SIG-M5 treated with dmso at 0.1 percent for 504 hours (cell line): ENCODE measurements around the gene NAA16.

Source experiments
- DNase-seq: peaks from one replicate; lab custom pipeline; 2025; ENCODE audit not compliant: unreplicated experiment; lab: John Stamatoyannopoulos, UW

NAA16 gene

DNA sequence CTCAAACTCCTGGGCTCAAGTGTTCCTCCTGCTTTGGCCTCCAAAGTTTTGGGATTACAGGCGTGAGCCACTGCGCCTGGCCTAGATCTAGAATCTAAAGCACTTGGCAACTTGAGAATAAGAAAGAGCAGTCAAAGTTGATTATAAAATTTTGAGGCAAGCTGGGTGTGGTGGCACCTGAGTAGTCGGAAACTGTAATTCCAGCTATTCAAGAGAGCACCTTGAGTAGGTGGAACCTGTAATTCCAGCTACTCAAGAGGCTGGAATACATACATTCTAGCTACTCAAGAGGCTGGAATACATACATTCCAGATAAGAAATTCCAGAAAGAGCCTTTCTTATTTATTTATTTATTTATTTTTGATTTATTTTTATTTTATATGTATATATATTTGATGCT lies 8.3 kb upstream of the NAA16 start:
- peak; percentile 22 for DNase-seq

DNA sequence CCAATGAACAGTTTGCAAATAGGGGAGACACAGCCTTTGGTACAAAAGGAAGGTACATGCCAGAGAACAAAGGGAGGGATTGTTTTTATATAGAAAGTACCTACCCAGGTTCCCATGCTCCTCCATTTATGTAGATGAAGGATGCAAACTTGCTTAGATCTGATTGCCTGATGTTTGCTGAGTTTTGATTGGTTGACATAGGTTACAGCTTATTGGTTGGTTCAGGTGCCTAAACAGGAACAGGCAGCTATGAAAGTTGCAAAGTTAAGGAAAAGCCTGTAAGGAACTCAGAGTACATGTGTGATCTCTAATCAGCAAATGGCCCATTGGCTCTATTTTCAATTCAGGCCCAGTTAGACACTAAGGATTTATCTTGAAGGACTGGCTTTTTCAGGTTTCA lies 6.5 kb upstream of the NAA16 start:
- DNase-seq, result no peak

DNA sequence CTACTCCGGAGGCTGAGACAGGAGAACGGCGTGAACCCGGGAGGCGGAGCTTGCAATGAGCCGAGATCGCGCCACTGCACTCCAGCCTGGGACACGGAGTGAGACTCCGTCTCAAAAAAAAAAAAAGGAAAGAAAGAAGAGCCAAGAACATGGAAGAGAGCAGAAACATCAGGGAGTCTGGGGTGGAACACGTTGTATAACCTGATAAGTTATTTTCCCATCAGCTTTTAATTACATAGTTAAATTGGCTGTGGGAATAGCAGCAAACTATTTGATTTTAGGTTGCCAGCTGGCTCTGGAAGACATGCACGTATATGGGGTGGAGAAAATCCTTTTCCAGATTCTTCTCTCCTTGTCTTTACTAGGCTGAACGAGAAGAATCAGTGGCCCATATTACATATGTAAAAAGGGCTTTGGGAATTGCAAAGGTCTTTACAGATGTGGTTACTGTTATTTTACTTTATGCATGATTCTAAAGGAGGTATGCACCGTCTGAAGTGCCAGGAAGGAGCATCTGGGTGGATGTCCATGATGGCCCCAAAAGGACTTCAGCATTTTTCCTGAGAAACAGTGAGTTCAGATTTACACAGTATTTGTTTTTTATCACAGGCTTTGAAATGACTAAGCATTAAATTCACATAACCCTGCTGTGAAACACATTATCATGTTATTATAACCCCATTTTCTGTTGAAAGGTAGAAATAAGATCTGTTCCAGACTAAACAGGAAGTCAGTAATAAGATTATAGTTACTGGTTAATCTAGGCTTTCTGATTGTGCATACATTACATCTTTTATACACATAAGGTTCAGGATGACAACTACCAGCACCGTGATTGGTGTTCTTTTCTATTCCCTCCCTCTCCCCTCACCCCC lies 4.6 kb upstream of the NAA16 start:
- DNase-seq, result no peak

DNA sequence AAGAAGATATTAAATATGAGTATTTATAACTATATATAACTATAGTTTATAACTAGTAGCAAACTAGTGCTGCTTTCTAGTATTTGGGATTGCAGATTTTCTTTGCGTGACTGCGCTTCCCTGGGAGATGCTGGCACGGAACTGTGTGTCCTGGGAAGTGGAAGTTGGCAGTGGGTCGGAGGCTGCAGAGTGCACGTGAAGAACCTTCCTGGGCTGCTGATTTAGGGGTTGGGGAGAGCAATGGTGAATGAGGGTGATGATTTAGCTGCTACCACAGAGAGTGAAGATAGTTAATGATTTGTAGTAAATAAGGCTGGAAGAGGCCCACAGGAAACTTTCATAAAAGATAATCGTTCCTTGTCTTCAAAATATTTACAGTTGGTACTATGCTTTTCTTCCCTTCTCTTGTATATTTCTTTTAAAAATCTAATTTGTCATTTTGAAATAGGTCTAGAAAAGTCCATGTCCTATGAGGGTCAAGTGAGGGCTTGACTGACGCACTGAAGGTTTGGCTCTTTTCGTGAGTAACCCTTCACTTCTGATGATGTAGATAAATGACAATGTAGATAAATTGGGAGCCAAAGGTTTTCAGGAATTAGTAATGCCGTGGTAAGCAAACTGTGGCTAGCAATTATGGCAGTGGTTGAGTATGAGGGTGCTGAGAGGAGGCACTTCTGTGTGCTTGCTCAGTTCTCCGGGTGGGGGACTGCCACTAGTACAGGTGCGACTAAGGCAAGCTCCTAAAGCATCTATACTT lies 3.0 kb upstream of the NAA16 start:
- no peak for DNase-seq

DNA sequence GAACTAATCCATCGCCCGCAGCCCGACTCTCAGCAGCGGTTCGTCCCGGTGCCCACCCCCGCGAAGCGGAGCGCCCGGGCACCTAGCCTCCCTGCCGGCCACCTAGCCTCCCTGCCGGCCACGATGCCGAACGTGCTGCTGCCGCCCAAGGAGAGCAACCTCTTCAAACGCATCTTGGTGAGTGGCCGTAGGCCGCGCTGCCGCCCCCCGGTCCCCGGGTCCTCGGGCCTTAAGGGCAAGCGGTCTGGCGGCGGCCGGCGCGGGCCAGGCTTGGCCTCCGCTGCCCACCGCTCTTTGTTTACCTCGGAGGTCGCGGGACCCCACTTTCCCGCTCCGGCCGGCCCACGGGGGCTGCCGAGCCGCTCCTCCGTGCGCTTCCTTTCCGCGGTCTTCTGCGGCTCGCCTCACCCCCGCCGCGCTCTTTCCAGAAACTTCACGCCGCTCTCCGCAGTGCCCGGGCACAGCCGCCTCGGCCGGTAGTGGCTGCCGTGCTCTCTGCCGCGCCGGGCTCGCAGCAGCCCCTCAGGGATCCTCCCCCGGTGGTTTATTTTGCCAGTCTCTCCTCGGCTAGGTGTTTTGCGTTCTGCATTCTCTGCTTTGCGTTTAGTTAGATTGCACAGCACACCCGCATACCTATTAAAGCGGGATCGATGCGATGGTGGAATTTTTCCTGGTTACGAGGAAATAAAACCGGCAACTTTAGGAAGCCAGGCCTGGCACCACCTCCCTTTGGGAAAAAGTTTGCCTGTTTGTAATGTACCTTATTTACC lies 524 bp downstream of the NAA16 start:
- peak; percentile 51 for DNase-seq

DNA sequence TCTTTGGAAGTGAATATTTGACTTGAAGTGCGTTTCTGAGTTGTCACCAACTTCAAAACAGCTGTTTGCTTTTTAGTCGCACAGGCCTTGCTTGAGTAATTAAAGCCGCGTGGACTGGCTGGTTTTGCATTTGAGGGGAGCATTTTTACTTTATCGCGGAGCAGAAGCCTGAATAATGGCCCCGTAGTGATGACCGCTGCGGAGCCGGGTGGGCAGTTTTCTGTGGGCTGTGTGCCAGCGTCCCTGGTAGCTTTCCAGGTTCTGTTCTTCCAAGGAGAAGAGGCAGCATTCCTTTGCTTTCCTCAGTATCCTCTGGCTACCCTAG lies 1.1 kb downstream of the NAA16 start:
- DNase-seq, result peak; percentile 37

DNA sequence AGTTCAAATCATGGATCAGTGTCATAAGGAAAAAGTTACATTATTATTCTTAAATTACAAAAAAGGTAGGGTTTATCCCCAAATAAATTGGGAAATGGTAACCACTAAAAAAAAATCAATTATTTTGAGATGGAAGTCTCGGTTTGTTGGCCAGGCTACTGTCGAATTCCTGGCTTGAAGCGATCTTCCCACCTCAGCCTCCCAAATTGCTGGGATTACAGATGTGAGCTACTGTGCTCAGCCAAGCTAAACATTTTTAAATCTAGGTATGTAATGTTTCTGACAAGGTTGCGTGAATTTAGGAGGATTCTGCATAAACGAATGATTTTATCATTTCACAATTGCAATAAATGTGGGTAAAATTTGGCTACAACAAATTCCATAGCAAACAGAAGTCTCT lies 2.0 kb downstream of the NAA16 start:
- no peak for DNase-seq

DNA sequence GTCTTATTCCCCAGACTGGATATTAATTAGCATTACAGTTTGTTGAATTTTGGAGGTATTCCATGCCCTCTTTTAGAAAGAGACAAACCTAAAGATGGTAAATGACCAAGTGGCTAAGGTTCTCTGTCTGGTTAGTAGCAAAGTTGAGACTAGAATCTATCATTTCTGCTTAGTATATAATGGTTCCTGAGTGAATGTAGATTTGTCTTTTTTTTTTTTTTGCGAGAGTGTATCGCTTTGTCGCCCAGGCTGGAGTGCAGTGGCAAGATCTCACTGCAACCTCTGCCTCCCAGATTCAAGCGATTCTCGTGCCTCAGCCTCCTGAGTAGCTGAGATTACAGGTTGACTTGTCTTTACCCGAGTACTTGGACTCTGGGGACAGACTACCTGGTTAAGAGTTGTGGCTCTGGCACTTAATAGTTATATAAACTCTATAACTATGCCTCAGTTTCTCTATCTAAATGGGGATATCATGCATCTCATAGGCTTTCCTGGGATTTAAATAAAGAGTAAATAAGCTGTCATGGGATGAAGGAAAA lies 2.7 kb downstream of the NAA16 start:
- no peak for DNase-seq

DNA sequence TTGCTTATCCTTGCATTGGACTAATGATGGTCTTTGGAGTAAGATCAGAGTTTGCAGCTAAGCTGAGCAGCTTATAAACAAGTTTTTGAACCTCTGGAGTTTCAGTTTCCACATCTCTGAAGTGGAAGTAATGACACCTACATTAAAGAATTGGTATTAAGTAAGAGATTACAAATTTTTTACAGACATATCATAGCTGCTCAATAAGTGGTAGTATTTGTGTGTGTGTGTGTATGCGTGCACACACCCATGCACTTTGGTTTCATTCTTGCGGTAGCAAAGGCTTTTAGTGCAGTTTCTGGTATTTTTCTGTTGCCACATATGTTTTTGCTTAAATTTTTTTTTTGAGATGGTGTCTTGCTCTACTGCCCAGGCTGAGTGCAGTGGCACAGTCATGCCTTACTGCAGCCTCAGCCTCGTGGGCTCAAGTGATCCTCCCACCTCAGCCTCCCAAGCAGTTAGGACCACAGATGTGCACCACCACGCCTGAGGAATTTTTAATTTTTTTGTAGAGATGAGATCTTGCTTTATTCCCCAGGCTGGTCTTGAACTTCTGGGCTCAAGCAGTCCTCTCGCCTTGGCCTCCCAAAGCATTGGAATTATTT lies 4.5 kb downstream of the NAA16 start:
- no peak for DNase-seq

DNA sequence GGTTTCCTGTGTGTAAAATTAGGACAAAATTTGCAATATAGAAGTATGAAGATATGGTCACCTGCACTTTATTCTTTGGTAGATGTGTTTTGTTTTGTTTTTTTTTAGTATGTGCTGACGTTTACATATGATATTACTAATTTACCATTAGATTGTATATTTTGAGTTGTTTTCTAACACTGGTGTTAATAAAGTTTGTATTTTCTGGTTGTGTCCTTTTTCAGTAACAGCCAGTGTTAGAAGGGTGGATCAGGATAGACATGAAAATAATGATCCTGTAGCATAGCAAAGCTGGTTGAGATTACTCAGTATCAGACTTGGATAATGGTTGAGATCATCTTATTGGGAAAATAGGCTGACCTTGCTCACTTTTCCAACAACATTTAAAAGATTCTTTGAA lies 6.2 kb downstream of the NAA16 start:
- no peak for DNase-seq

DNA sequence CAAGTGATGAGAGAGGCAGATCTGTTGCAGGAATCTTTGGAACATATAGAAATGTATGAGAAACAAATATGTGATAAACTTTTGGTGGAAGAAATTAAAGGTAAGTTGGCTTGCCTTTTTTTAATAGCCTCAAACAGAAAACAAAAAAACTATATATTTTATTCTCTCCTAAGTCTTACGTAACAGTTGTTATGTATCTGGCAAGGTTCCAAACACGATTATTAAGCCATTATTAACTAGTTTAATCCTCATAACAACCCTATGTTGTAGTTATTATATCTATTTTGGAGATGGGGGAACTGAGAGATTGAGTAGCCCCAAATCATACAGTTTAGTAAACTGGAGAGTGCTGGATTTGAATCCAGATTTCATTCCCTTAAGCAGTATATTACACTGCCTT lies 14.7 kb downstream of the NAA16 start:
- no peak for DNase-seq

DNA sequence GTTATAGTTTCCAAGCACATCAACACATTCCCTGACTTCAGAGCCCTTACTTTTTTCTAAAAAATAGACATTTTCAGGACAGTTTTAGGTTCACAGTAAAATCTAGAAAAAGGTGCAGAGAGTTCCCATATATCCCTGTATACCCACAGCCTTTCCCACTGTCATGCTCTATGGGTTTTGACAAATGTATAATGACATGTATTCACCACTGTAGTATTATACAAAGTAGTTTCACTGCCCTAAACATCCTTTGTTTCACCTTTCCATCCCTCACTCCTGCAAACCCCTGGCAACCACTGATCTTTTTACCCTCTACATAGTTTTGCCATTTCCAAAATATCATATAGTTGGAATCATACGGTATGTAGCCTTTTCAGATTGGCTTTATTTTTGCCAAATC lies 15.6 kb downstream of the NAA16 start:
- DNase-seq, result no peak

DNA sequence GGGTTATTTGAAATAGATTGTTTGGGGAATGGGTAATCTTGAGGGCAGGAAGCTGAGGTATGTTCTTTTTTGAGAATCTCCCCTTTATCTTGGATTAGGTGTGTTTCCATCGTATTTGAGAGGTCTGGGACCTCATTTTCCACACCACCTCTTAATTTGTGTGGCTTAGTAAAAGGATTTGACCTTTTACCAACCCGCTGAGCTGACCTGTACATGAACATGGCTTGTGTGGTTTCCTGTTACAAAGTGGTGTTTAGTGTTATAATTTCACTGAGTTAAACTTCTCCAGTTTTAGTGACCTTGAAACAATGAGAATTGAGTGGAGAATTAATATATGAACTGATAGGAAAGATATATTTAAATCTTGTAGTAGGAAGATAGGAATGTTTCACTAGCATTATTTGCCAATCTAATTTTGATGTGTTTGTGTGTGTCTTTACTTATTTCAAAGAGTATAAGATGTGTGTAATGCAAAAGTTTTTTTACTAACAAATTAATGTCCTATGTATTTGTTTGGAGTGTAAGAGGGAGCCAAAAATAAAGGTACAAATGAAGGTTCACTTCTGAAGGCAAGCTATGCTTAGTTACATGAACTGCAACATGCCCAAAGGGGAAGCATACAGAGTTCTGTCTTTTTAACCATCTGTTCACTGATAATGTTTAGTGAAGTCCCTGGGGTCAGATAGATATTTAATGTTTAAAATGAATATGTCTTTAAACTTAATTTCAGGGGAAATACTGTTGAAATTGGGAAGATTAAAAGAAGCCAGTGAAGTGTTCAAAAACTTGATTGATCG lies 17.1 kb downstream of the NAA16 start:
- DNase-seq, result no peak

DNA sequence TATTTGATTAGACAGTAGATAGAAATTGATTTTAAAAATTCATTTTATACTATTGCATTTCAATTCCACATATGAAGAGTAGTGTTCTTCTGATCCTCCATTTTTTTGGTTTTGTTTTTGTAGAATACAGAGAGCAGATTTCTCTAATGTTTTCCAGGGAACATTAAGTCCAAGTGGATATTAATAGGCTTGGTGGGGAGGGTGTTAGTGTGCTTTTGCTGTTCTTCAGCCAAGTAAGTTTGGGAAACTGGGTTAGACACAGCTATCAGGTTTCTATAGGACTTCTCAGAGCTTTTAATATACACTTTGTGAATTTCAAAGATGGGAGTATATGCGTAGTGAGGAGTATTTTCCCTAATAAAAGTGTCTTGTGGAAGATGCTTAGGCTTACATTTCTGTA lies 21.8 kb downstream of the NAA16 start:
- DNase-seq, result no peak

DNA sequence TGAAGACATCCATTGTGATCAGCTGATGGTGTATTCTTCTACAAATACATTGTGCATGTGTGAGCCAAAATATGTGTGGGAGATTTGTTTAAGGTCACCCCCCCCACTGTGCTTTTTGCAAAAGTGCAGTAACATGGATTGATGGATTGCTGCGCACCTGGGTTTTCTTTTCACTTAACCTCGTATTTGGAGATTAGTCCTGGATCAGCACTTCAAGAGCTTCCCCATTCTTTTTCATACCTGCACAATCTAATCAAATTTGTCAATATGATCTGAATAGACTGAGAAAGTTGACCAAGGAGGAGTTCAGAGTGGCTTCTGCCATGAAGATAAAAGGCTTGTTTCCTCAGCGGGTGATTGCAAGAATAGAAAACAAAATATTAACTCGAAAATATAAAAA lies 23.7 kb downstream of the NAA16 start:
- no peak for DNase-seq

DNA sequence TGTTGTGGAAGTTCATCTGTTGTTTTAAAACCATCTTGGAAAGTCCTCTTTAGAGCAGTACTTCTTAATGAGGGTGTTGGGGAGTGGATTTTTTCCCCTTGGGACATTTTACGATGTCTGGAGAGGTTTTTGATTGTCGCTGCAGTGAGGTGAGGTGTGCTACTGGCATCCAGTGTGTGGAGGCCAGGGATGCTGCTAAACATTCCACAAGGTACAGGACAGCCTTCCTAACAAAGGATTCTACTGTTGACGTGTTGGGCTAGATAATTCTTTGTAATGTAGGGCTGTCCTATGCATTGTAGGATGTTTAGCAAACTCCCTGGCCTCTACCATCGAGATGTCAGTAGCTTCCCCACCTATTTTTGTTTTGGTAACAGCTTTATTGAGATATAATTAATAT lies 33.3 kb downstream of the NAA16 start:
- no peak for DNase-seq

DNA sequence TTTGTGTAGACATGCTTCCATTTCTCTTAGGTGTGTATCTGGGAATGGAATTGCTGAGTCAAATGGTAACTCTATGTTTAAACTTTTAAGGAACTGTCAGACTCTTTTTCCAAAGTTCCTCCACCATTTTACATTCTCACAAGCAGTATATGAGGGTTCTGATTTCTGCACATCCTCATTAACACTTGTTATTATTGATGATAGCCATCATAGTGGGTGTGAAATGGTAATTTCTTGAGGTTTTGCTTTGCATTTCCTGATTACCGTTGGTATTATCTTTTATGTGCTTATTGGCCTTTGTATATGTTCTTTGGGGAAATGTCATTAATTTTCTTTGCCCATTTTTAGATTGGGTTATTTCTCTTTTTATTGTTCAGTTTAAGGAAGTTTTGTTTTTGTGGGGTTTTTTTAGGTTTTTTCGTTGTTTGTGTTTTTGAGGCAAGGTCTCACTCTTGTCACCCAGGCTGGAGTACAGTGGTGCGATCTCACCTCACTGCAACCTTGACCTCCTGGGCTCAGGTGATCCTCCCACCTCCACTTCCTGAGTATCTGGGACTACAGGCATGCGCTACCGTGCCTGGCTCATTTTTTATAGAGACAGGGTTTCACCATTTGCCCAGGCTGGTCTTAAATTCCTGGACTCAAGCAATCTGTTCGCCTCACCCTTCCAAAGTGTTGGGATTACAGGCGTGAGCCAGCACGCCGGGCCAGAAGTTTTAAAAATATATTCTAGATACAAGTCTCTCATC lies 34.3 kb downstream of the NAA16 start:
- no peak for DNase-seq

DNA sequence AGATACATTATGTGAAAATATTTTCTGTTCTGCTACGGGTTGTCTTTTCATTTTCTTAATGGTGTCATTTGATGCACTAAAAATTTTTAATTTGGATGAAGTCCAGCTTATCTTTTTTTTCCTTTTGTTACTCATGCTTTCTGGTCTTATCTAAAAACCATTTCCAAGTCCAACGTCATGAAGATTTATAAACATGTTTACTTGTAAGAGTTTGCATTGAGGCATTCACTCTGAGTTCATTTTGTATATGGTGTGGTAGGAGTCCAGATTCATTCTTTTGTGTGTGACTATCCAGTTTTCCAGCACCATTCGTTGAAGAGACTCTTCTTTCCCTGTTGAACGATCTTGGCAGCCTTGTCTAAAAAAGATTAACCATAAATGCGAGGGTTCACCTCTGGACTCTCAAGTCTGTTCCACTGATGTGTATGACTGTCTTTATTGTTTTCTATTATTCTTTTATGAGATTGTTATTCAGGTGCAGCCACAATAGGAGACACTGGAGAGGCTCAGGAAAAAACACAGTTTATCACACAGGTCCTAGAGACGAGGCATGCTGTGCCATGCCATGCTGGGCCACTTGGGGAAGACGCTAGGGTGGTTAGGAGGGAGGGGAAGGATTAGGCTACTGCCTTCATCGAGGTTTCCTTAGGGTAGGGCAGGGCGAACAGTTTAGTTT lies 35.0 kb downstream of the NAA16 start:
- no peak for DNase-seq
